PC-9 (cell line): ENCODE results near the gene PROB1. TPM values are rescaled to one million over a fixed set of nuclear protein-coding genes. Genes with fewer than 3 reads are reported as not detected.

Source experiments
- BruUV-seq: library from RNA; stranded (reverse); fragments of 400-500 nt; replicated peaks from 2 replicates; lab custom pipeline; 2021; lab: Mats Ljungman, UMichigan
- CTCF ChIA-PET: fragments of 300-600 bp; sonication (Branson Sonifier 250); formaldehyde crosslinking; loops from one replicate; lab custom pipeline; 2022; ENCODE audit warnings: antibody characterized with exemption; lab: Charles Lee
- POLR2A ChIA-PET: fragments of 300-600 bp; sonication (Branson Sonifier 250); formaldehyde crosslinking; loops from one replicate; lab custom pipeline; 2022; ENCODE audit warnings: antibody characterized with exemption; ENCODE audit not compliant: unreplicated experiment; lab: Charles Lee
- DNase-seq, 2 experiments: peaks; one replicate each; pipeline versions ENCODE4 v3.0.0 to v3.0.0-alpha.2; 2015 to 2022; ENCODE audit warnings: mixed read lengths in 1 of 2
- H2AFZ ChIP-seq: fragments of 200-600 bp; sonication (generic); 2 replicates; pipeline ENCODE4 v1.8.1; 2017; ENCODE audit warnings: antibody characterized with exemption
- H3F3A ChIP-seq: fragments of 200-600 bp; sonication (generic); 2 replicates; pipeline ENCODE4 v1.8.1; 2017; ENCODE audit warnings: antibody characterized with exemption, mild to moderate bottlenecking, low read depth; ENCODE audit not compliant: insufficient read depth
- H3K27ac ChIP-seq: fragments of 200-600 bp; sonication (generic); 2 replicates; pipeline ENCODE4 v1.6.1; 2016; ENCODE audit warnings: mixed run types
- H3K27me3 ChIP-seq: fragments of 200-600 bp; sonication (generic); 2 replicates; pipeline ENCODE4 v1.6.1; 2016; ENCODE audit warnings: low read depth, mixed run types; ENCODE audit not compliant: insufficient read depth
- H3K36me3 ChIP-seq: fragments of 200-600 bp; sonication (generic); 2 replicates; pipeline ENCODE4 v1.6.1; 2016; ENCODE audit warnings: low read depth, mixed run types
- H3K4me1 ChIP-seq: fragments of 200-600 bp; sonication (generic); replicated peaks from 2 replicates; pipeline ENCODE4 v1.6.1; 2016; ENCODE audit warnings: mixed run types; ENCODE audit not compliant: insufficient read depth
- H3K4me2 ChIP-seq: fragments of 200-600 bp; sonication (generic); 2 replicates; pipeline ENCODE4 v1.6.1; 2017; ENCODE audit warnings: mixed run types
- H3K4me3 ChIP-seq: fragments of 200-600 bp; sonication (generic); 2 replicates; pipeline ENCODE4 v1.6.1; 2016; ENCODE audit warnings: mixed run types
- H3K79me2 ChIP-seq: fragments of 200-600 bp; sonication (generic); 2 replicates; pipeline ENCODE4 v1.6.1; 2017; ENCODE audit warnings: low read depth, mixed run types
- H3K9me2 ChIP-seq: fragments of 200-600 bp; sonication (generic); 2 replicates; pipeline ENCODE4 v1.8.1; 2017; ENCODE audit warnings: mild to moderate bottlenecking; ENCODE audit not compliant: insufficient read depth
- H3K9me3 ChIP-seq: fragments of 200-600 bp; sonication (generic); 2 replicates; pipeline ENCODE4 v1.8.1; 2016; ENCODE audit warnings: low read depth; ENCODE audit not compliant: insufficient read depth
- H4K20me1 ChIP-seq: fragments of 200-600 bp; sonication (generic); 2 replicates; pipeline ENCODE4 v1.8.1; 2017; ENCODE audit not compliant: insufficient read depth
- CTCF ChIP-seq: fragments of 200-600 bp; sonication (generic); conservative IDR thresholded peaks from 2 replicates; pipeline ENCODE4 v1.6.1; 2017; ENCODE audit warnings: mixed run types, antibody characterized with exemption, mild to moderate bottlenecking, moderate library complexity
- EZH2 ChIP-seq: fragments of 200-600 bp; sonication (generic); IDR thresholded peaks from 2 replicates; pipeline ENCODE4 v1.8.0; 2017; ENCODE audit warnings: antibody characterized with exemption, low read depth
- intact Hi-C: fragments of 100-400 bp; cut with micrococcal nuclease; formaldehyde crosslinking; loops from one replicate; pipeline ENCODE4 v1.10.0; 2022; ENCODE audit not compliant: unreplicated experiment
- total RNA-seq: library from RNA; stranded (reverse); gene quantifications from 2 replicates; pipeline ENCODE4 v1.2.3, GENCODE V29; 2021

The PROB1 gene
- total RNA-seq, 1 experiment from 2014 or later, result 2.9 TPM

- no TSS peak for BruUV-seq
- intact Hi-C loops, result no loop called here
- Histone ChIP-seq H4K20me1 (no peaks in the 10 kb centered on the region), H3K9me2 (no peaks in the 10 kb centered on the region), H3K4me1 (peaks cover 49% of the 10 kb centered on the region), H3K27me3 (no peaks in the 10 kb centered on the region), H3K4me2 (peak overlapping the region; percentile 55; the same call in 1 of the 2 replicates), H3K36me3 (no peaks in the 10 kb centered on the region), H2AFZ (no peak overlapping the region), H3K9me3 (no peaks in the 10 kb centered on the region), H3K27ac (no peak overlapping the region), H3F3A (peaks cover 30% of the 10 kb centered on the region), H3K79me2 (no peaks in the 10 kb centered on the region), H3K4me3 (no peak overlapping the region)
- peak in 1 of 2 experiments; percentile 38 for DNase-seq
- TF ChIP-seq EZH2, result no peak
- TF ChIP-seq CTCF, result no peak
- ChIA-PET POLR2A (no interaction called here), CTCF (interaction anchor here (1.2 kb wide), 1 partner anchor 1013 kb away, joined by 5 read pairs; no protein-coding TSS in a partner anchor)
These were observed 10.8 kb downstream of the PROB1 start for GRCh38 chr5:139383993-139384590.

- Histone ChIP-seq H4K20me1 (no peaks in the 10 kb centered on the region), H3K4me1 (peaks cover 49% of the 10 kb centered on the region), H2AFZ (no peak within 1 kb of the TSS), H3K79me2 (no peaks in the 10 kb centered on the region), H3K9me2 (no peaks in the 10 kb centered on the region), H3K4me3 (no peak within 1 kb of the TSS), H3K27me3 (no peaks in the 10 kb centered on the region), H3K4me2 (peak within 1 kb of the TSS; percentile 61), H3K9me3 (no peaks in the 10 kb centered on the region), H3F3A (peaks cover 30% of the 10 kb centered on the region), H3K27ac (0 out of 2 replicates have a peak within 1 kb of the TSS, but pooled peaks have one; percentile 23), H3K36me3 (no peaks in the 10 kb centered on the region)
- ChIA-PET CTCF (interaction anchor here (0.6 kb wide), 2 partner anchors 10 to 15 kb away, joined by 3 to 5 read pairs; no protein-coding TSS in a partner anchor), POLR2A (interaction anchor here (0.5 to 0.6 kb wide), 2 partner anchors 297 to 1171 kb away, joined by 5 to 6 read pairs; no protein-coding TSS in a partner anchor)
- DNase-seq, result peak; percentile 53 to 72
- intact Hi-C loops, result no loop called here
- TF ChIP-seq CTCF (no peak), EZH2 (no peak)
- BruUV-seq, result no TSS peak
These were observed 11.5 kb downstream of the PROB1 start, which contains the start of gene SLC23A1 for GRCh38 chr5:139383275-139383992. Gene SLC23A1 (minus strand): TSS chr5:139383297. CDS start chr5:139383253, 44 bp downstream.

- no peak for DNase-seq
- POLR2A ChIA-PET, result interaction anchor here (0.5 to 0.6 kb wide), 2 partner anchors 296 to 1170 kb away, joined by 5 to 6 read pairs; no protein-coding TSS in a partner anchor
- peak overlapping the region; percentile 61 for H3K4me2 ChIP-seq
- H4K20me1 ChIP-seq, result no peaks in the 10 kb centered on the region
- CTCF ChIA-PET, result interaction anchor here (0.6 kb wide), 2 partner anchors 9 to 15 kb away, joined by 3 to 5 read pairs; no protein-coding TSS in a partner anchor
- intact Hi-C loops, result no loop called here
- no peaks in the 10 kb centered on the region for H3K9me3 ChIP-seq
- peaks cover 49% of the 10 kb centered on the region for H3K4me1 ChIP-seq
- H3F3A ChIP-seq, result peaks cover 30% of the 10 kb centered on the region
- no peak overlapping the region for H3K4me3 ChIP-seq
- H3K27me3 ChIP-seq, result no peaks in the 10 kb centered on the region
- 0 out of 2 replicates have a peak overlapping the region, but pooled peaks have one; percentile 23 for H3K27ac ChIP-seq
- BruUV-seq, result no TSS peak
- no peaks in the 10 kb centered on the region for H3K79me2 ChIP-seq
- TF ChIP-seq CTCF (no peak), EZH2 (no peak)
- H2AFZ ChIP-seq, result no peak overlapping the region
- no peaks in the 10 kb centered on the region for H3K9me2 ChIP-seq
- H3K36me3 ChIP-seq, result no peaks in the 10 kb centered on the region
These were observed 12.1 kb downstream of the PROB1 start for GRCh38 chr5:139382807-139383206.
